GM23338 (cell line): Measurements from ENCODE around the gene MUC6. TPM values are rescaled to one million over a fixed set of nuclear protein-coding genes. Genes with fewer than 3 reads are reported as not detected.

Experiments used
- ATAC-seq: fragments of 200-7000 bp; cut with Tn5 transposase; 3 replicates; pipeline ENCODE4 v1.9.1; 2020
- DNase-seq: peaks from one replicate; pipeline ENCODE4 v3.0.0-alpha.2; 2015; ENCODE audit warnings: low spot score
- H2AFZ ChIP-seq: fragments of 200-600 bp; sonication (generic); 2 replicates; pipeline ENCODE4 v1.8.0; 2016; ENCODE audit warnings: antibody characterized with exemption, mild to moderate bottlenecking, moderate library complexity
- H3F3A ChIP-seq: fragments of 200-600 bp; sonication (generic); replicated peaks from 2 replicates; pipeline ENCODE4 v1.8.0; 2017; ENCODE audit warnings: antibody characterized with exemption, mixed run types, low read depth
- H3K27ac ChIP-seq: fragments of 200-600 bp; sonication (generic); 2 replicates; pipeline ENCODE4 v1.6.1; 2016; ENCODE audit warnings: low read depth
- H3K27me3 ChIP-seq: fragments of 200-600 bp; sonication (generic); 2 replicates; pipeline ENCODE4 v1.8.0; 2016; ENCODE audit warnings: mild to moderate bottlenecking, mixed run types, moderate library complexity; ENCODE audit not compliant: insufficient read depth
- H3K36me3 ChIP-seq: fragments of 200-600 bp; sonication (generic); 2 replicates; pipeline ENCODE4 v1.8.0; 2016; ENCODE audit warnings: mild to moderate bottlenecking; ENCODE audit not compliant: insufficient read depth
- H3K4me1 ChIP-seq: fragments of 200-600 bp; sonication (generic); 2 replicates; pipeline ENCODE4 v1.8.0; 2016; ENCODE audit warnings: mild to moderate bottlenecking, moderate library complexity; ENCODE audit not compliant: insufficient read depth
- H3K4me2 ChIP-seq: fragments of 200-600 bp; sonication (generic); 2 replicates; pipeline ENCODE4 v1.7.1; 2017; ENCODE audit warnings: mixed run types
- H3K4me3 ChIP-seq: fragments of 200-600 bp; sonication (generic); 2 replicates; pipeline ENCODE4 v1.6.1; 2016; ENCODE audit warnings: mixed run types
- H3K79me2 ChIP-seq: fragments of 200-600 bp; sonication (generic); replicated peaks from 2 replicates; pipeline ENCODE4 v1.8.0; 2017; ENCODE audit warnings: mild to moderate bottlenecking; ENCODE audit not compliant: insufficient read depth
- H3K9me2 ChIP-seq: fragments of 200-600 bp; sonication (generic); 2 replicates; pipeline ENCODE4 v1.8.0; 2017; ENCODE audit not compliant: insufficient read depth
- H4K20me1 ChIP-seq: fragments of 200-600 bp; sonication (generic); replicated peaks from 2 replicates; pipeline ENCODE4 v1.8.0; 2017; ENCODE audit warnings: mild to moderate bottlenecking; ENCODE audit not compliant: insufficient read depth
- H3K27ac Mint-ChIP-seq: 2 replicates; pipeline ENCODE4 v1.8.0; 2020; ENCODE audit warnings: inconsistent platforms, mild to moderate bottlenecking, moderate library complexity, mixed read lengths
- H3K27me3 Mint-ChIP-seq: 3 replicates; pipeline ENCODE4 v1.8.0; 2022; ENCODE audit warnings: low read depth, mild to moderate bottlenecking, moderate library complexity, mixed read lengths, inconsistent platforms; ENCODE audit not compliant: insufficient read depth, poor library complexity
- H3K36me3 Mint-ChIP-seq: 3 replicates; pipeline ENCODE4 v1.8.0; 2021; ENCODE audit warnings: low read depth, mild to moderate bottlenecking, inconsistent platforms, moderate library complexity, mixed read lengths
- H3K4me1 Mint-ChIP-seq: 3 replicates; pipeline ENCODE4 v1.8.0; 2020; ENCODE audit warnings: mild to moderate bottlenecking, inconsistent platforms, mixed read lengths
- H3K4me3 Mint-ChIP-seq: 3 replicates; pipeline ENCODE4 v1.8.0; 2021; ENCODE audit warnings: moderate library complexity, mild to moderate bottlenecking, inconsistent platforms, mixed read lengths
- H3K9me3 Mint-ChIP-seq: 3 replicates; pipeline ENCODE4 v1.8.0; 2020; ENCODE audit warnings: moderate library complexity, mild to moderate bottlenecking, inconsistent platforms, mixed read lengths
- CREB1 ChIP-seq: fragments of 250-450 bp; sonication (Bioruptor Pico); IDR thresholded peaks from 2 replicates; pipeline ENCODE4 v1.5.0; 2020; ENCODE audit warnings: low read depth, mild to moderate bottlenecking, moderate library complexity
- CTCF ChIP-seq, 2 experiments: fragments of 200-600 bp in 1 of 2; sonication (generic) in 1 of 2; conservative IDR thresholded peaks; 2 replicates each; pipeline versions ENCODE4 v1.5.1 to v1.6.1; 2016 to 2017; ENCODE audit warnings: antibody characterized with exemption in 2 of 2, low read depth in 2 of 2, mild to moderate bottlenecking in 2 of 2, moderate library complexity in 1 of 2
- EZH2 ChIP-seq: fragments of 200-600 bp; sonication (generic); IDR thresholded peaks from one replicate; pipeline ENCODE4 v1.8.0; 2017; ENCODE audit warnings: antibody characterized with exemption, mild to moderate bottlenecking, low read depth; ENCODE audit not compliant: unreplicated experiment
- EZH2phosphoT487 ChIP-seq: fragments of 200-600 bp; sonication (generic); IDR thresholded peaks from one replicate; pipeline ENCODE4 v1.8.1; 2018; ENCODE audit warnings: antibody characterized with exemption; ENCODE audit not compliant: unreplicated experiment
- JUNB ChIP-seq: IDR thresholded peaks from one replicate; pipeline ENCODE4 v1.6.1; 2016; ENCODE audit warnings: antibody characterized with exemption; ENCODE audit not compliant: unreplicated experiment
- NANOG ChIP-seq: IDR thresholded peaks from 2 replicates; pipeline ENCODE4 v1.6.1; 2016; ENCODE audit warnings: antibody characterized with exemption, borderline replicate concordance
- POLR2AphosphoS5 ChIP-seq: IDR thresholded peaks from 2 replicates; pipeline ENCODE4 v1.6.1; 2016; ENCODE audit warnings: antibody characterized with exemption, low read depth
- STAT1 ChIP-seq: IDR thresholded peaks from one replicate; pipeline ENCODE4 v1.6.1; 2016; ENCODE audit warnings: antibody characterized with exemption; ENCODE audit not compliant: unreplicated experiment
- ZNF114 ChIP-seq: fragments of 250-450 bp; sonication (Bioruptor Pico); IDR thresholded peaks from 2 replicates; pipeline ENCODE4 v1.5.0; 2020; ENCODE audit warnings: mild to moderate bottlenecking, moderate library complexity
- polyA plus RNA-seq: library from polyadenylated mRNA; unstranded; fragments of >200 nt; fragmentation: Nextera tagmentation; extraction: Ambion mirVana; gene quantifications from 2 replicates; pipeline ENCODE4 v1.2.1, GENCODE V29; 2016
- total RNA-seq: library from RNA; depleted of rRNA; stranded (reverse); fragments of >200 nt; shearing (Covaris generic); gene quantifications from 2 replicates; pipeline ENCODE4 v1.2.3, GENCODE V29; 2014
- TF ChIP-seq, protein P1 (sequence below): fragments of 250-450 bp; sonication (Bioruptor Pico); IDR thresholded peaks from 2 replicates; pipeline ENCODE4 v1.5.0; 2020; ENCODE audit warnings: mild to moderate bottlenecking, moderate library complexity
- TF ChIP-seq, protein P2 (sequence below): IDR thresholded peaks from 2 replicates; pipeline ENCODE4 v1.6.1; 2016; ENCODE audit warnings: antibody characterized with exemption

The MUC6 gene
- total and polyA plus RNA-seq, 2 experiments from 2014 or later: not detected

DNA sequence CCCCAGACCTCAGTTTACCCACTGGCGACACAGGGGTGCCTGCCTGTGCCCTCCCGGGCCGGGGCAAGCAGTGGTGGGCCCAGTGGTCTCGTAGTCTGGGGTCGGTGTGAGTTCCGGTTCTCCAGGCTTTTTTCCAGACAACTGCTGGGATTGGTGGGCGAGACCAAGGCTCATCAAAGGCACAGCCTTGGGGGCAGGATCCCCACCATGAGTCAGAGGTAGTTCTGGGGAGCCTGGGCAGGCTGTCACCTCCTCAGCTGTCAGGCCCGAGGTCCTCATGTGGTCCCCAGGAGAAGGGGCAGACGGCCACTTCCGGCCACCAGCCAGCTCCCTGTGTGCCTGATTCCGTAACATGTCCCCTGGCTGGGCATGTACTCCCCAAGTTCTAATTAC lies 37.3 kb upstream of the MUC6 start:
- Histone ChIP-seq H3K27ac (no peak overlapping the region), H3K36me3 (no peaks in the 10 kb centered on the region), H3K4me2 (no peak overlapping the region), H2AFZ (no peak overlapping the region), H3K79me2 (no peaks in the 10 kb centered on the region), H3K4me3 (no peak overlapping the region), H3K27me3 (no peaks in the 10 kb centered on the region), H3K4me1 (no peaks in the 10 kb centered on the region), H3F3A (no peaks in the 10 kb centered on the region), H3K9me2 (no peaks in the 10 kb centered on the region), H4K20me1 (no peaks in the 10 kb centered on the region)
- TF ChIP-seq CTCF (conservative IDR thresholded peaks at IDR 0.05; ENCODE audit: low read depth in 2 of 2) (no peak), CREB1 (CRISPR knock-in tag) (no peak), POLR2AphosphoS5 (no peak)
- TF ChIP-seq, protein P1, sequence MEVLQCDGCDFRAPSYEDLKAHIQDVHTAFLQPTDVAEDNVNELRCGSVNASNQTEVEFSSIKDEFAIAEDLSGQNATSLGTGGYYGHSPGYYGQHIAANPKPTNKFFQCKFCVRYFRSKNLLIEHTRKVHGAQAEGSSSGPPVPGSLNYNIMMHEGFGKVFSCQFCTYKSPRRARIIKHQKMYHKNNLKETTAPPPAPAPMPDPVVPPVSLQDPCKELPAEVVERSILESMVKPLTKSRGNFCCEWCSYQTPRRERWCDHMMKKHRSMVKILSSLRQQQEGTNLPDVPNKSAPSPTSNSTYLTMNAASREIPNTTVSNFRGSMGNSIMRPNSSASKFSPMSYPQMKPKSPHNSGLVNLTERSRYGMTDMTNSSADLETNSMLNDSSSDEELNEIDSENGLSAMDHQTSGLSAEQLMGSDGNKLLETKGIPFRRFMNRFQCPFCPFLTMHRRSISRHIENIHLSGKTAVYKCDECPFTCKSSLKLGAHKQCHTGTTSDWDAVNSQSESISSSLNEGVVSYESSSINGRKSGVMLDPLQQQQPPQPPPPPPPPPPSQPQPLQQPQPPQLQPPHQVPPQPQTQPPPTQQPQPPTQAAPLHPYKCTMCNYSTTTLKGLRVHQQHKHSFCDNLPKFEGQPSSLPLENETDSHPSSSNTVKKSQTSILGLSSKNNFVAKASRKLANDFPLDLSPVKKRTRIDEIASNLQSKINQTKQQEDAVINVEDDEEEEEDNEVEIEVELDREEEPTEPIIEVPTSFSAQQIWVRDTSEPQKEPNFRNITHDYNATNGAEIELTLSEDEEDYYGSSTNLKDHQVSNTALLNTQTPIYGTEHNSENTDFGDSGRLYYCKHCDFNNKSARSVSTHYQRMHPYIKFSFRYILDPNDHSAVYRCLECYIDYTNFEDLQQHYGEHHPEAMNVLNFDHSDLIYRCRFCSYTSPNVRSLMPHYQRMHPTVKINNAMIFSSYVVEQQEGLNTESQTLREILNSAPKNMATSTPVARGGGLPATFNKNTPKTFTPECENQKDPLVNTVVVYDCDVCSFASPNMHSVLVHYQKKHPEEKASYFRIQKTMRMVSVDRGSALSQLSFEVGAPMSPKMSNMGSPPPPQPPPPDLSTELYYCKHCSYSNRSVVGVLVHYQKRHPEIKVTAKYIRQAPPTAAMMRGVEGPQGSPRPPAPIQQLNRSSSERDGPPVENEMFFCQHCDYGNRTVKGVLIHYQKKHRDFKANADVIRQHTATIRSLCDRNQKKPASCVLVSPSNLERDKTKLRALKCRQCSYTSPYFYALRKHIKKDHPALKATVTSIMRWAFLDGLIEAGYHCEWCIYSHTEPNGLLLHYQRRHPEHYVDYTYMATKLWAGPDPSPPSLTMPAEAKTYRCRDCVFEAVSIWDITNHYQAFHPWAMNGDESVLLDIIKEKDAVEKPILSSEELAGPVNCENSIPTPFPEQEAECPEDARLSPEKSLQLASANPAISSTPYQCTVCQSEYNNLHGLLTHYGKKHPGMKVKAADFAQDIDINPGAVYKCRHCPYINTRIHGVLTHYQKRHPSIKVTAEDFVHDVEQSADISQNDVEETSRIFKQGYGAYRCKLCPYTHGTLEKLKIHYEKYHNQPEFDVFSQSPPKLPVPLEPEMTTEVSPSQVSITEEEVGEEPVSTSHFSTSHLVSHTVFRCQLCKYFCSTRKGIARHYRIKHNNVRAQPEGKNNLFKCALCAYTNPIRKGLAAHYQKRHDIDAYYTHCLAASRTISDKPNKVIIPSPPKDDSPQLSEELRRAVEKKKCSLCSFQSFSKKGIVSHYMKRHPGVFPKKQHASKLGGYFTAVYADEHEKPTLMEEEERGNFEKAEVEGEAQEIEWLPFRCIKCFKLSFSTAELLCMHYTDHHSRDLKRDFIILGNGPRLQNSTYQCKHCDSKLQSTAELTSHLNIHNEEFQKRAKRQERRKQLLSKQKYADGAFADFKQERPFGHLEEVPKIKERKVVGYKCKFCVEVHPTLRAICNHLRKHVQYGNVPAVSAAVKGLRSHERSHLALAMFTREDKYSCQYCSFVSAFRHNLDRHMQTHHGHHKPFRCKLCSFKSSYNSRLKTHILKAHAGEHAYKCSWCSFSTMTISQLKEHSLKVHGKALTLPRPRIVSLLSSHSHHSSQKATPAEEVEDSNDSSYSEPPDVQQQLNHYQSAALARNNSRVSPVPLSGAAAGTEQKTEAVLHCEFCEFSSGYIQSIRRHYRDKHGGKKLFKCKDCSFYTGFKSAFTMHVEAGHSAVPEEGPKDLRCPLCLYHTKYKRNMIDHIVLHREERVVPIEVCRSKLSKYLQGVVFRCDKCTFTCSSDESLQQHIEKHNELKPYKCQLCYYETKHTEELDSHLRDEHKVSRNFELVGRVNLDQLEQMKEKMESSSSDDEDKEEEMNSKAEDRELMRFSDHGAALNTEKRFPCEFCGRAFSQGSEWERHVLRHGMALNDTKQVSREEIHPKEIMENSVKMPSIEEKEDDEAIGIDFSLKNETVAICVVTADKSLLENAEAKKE: no peak
- H3K27me3 Mint-ChIP-seq: peaks cover 4% of the 10 kb centered on the region
- H3K4me1 Mint-ChIP-seq: no peaks in the 10 kb centered on the region
- H3K4me3 Mint-ChIP-seq: no peak overlapping the region
- DNase-seq (no peak), ATAC-seq (no peak)
- no peaks in the 10 kb centered on the region for H3K9me3 Mint-ChIP-seq
- no peaks in the 10 kb centered on the region for H3K36me3 Mint-ChIP-seq
- no peak overlapping the region for H3K27ac Mint-ChIP-seq

DNA sequence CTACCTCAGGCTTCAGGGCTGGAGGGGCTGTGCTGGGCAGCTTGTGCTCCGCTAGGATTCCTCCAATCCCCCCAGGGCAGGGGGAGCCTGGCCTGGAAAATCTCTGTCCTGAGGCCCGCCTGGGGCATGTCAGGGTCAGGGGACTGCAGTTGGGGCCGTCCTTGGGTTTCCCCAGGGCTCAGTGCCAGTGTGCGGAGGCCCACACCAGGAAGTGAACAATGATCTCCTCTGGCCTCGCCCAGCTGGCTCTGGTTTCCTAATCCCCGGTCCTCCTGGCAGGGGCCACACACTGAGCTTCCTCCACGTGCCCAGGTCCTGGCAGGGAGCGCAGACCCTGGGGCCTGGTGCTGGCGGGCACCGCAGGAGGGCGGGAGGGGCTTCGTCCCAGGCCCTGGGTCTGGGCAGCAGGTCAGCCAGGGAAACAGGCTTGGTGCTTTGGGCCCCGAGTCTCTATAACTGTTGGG lies 36.8 kb upstream of the MUC6 start:
- H3K4me1 Mint-ChIP-seq: no peaks in the 10 kb centered on the region
- Histone ChIP-seq H3K9me2 (no peaks in the 10 kb centered on the region), H3K36me3 (no peaks in the 10 kb centered on the region), H3K4me2 (no peak overlapping the region), H3K4me1 (no peaks in the 10 kb centered on the region), H3F3A (no peaks in the 10 kb centered on the region), H4K20me1 (no peaks in the 10 kb centered on the region), H3K27ac (no peak overlapping the region), H2AFZ (no peak overlapping the region), H3K4me3 (no peak overlapping the region), H3K27me3 (no peaks in the 10 kb centered on the region), H3K79me2 (no peaks in the 10 kb centered on the region)
- peaks cover 4% of the 10 kb centered on the region for H3K27me3 Mint-ChIP-seq
- no peaks in the 10 kb centered on the region for H3K9me3 Mint-ChIP-seq
- H3K4me3 Mint-ChIP-seq: no peak overlapping the region
- no peak overlapping the region for H3K27ac Mint-ChIP-seq
- ATAC-seq (no peak), DNase-seq (no peak)
- no peaks in the 10 kb centered on the region for H3K36me3 Mint-ChIP-seq
- TF ChIP-seq CREB1 (CRISPR knock-in tag) (no peak), EZH2 (no peak), NANOG (no peak), EZH2phosphoT487 (no peak), JUNB (no peak), STAT1 (no peak), ZNF114 (CRISPR knock-in tag) (no peak)
- TF ChIP-seq, protein P2, sequence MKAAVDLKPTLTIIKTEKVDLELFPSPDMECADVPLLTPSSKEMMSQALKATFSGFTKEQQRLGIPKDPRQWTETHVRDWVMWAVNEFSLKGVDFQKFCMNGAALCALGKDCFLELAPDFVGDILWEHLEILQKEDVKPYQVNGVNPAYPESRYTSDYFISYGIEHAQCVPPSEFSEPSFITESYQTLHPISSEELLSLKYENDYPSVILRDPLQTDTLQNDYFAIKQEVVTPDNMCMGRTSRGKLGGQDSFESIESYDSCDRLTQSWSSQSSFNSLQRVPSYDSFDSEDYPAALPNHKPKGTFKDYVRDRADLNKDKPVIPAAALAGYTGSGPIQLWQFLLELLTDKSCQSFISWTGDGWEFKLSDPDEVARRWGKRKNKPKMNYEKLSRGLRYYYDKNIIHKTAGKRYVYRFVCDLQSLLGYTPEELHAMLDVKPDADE: no peak
